DMS153 treated with DMSO at 0.1 percent for 48 hours (cell line): ENCODE results near the gene ST6GALNAC5.

Experiments
- DNase-seq: peaks from one replicate; lab custom pipeline; 2025; ENCODE audit not compliant: unreplicated experiment; lab: John Stamatoyannopoulos, UW

Gene ST6GALNAC5

DNA sequence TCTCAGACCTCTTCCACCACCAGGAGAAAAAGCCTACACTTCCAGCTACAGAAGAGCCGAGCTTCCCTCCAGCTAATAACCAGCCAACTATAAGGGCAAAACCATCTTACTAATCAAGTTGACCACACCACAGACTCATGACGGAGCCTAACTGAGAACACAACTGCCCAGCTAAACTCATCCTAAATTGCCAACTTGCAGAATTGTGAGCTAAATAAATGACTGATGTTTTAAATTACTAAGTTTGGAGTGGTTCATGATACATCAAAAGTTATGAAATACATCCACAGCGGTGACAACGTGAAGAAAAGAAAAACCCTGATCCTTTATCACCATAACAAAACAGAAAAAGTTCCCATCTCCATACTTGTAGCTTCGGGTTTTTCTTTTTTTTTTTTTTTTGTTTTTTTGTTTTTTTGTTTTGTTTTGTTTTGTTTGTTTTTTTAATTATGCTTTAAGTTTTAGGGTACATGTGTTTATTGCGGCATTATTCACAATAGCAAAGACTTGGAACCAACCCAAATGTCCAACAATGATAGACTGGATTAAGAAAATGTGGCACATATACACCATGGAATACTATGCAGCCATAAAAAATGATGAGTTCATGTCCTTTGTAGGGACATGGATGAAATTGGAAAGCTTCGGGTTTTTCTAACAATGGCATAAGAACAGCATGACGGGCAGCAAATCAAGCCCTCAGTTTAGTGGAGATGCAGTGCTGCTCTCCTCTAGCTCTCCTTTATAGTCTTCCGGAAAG, 229.4 kb downstream of the ST6GALNAC5 start:
- DNase-seq, result no peak

- DNase-seq, result no peak
These were observed 233.6 kb downstream of the ST6GALNAC5 start for GRCh38 chr1:77100875-77101274.

- no peak for DNase-seq
These were observed 236.2 kb downstream of the ST6GALNAC5 start for GRCh38 chr1:77103486-77103885.

DNA sequence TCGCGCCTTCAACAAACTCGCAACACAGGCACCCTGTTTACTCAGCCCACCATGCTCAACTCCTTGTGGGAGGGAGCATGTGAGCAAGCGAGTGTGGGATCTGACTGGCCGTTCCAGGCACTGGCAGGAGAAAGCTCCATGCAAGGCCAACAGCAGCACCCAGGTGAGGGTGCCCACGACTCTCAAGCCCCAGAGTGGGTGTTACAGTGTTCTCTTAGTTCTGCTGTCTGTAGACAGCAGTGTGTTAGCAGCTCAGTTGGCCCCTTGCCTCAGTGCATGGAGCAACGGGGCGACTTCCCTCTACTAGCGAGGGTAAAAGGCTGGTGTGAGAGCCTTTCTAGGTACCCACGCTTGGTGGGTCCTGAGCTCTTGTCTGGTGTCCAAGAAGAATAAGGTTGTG, 237.4 kb downstream of the ST6GALNAC5 start:
- DNase-seq, result no peak
